Measurements from ENCODE around the gene EIF1. TPM values are rescaled to one million over a fixed set of nuclear protein-coding genes. Genes with fewer than 3 reads are reported as not detected.

EIF1 gene
- total RNA-seq, 1 donor from 2014 or later: 1,088 TPM

GRCh38 chr17:41664587-41665565, 23.8 kb upstream of the EIF1 start:
- no peak overlapping the region for H3K4me3 Mint-ChIP-seq (ENCODE audit: unreplicated experiment)
- DNase-seq: no peak

DNA sequence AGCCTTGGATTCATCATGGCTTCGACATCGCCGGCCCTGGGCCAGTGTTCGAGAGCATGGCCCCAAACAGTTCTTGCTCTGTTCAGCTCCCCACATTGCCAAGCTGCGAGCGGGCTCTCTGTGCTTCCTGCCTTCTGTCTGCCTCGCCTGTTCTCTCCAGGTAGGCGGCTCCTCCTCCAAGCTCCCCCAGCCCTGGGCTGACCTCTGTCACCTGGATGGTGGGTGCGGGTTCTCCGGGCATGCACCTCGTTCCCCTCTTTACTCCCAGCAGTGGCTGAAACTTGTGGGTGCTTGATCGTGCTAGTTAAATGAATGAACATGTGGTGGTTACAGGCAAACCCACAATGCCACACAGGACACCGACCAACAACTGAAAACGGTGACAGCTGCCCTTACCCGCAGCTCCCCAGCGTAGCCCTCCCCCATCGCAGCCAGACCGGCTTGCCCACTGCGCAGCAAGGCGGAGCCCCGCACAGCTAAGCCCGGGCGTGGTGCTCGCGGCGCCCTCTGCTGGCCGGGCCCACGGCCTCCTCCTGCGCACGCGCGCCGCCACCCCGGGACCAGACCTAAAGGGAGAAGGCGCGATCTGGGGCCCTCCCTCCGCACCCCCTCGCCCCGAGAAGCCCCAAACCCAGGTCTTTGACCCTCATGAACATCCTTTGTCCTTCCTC, 23.0 kb upstream of the EIF1 start:
- TF ChIP-seq, protein P1, sequence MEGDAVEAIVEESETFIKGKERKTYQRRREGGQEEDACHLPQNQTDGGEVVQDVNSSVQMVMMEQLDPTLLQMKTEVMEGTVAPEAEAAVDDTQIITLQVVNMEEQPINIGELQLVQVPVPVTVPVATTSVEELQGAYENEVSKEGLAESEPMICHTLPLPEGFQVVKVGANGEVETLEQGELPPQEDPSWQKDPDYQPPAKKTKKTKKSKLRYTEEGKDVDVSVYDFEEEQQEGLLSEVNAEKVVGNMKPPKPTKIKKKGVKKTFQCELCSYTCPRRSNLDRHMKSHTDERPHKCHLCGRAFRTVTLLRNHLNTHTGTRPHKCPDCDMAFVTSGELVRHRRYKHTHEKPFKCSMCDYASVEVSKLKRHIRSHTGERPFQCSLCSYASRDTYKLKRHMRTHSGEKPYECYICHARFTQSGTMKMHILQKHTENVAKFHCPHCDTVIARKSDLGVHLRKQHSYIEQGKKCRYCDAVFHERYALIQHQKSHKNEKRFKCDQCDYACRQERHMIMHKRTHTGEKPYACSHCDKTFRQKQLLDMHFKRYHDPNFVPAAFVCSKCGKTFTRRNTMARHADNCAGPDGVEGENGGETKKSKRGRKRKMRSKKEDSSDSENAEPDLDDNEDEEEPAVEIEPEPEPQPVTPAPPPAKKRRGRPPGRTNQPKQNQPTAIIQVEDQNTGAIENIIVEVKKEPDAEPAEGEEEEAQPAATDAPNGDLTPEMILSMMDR (IDR thresholded peaks at IDR 0.05; ENCODE audit: partially characterized antibody, unreplicated experiment): peak; percentile 94
- H3K4me1 Mint-ChIP-seq (ENCODE audit: low read depth, unreplicated experiment): peaks cover 5% of the 10 kb centered on the region
- H3K27me3 Mint-ChIP-seq (ENCODE audit: unreplicated experiment): peaks cover 7% of the 10 kb centered on the region
- H3K9me3 Mint-ChIP-seq (ENCODE audit: unreplicated experiment): peaks cover 10% of the 10 kb centered on the region
- no peaks in the 10 kb centered on the region for H3K36me3 Mint-ChIP-seq (ENCODE audit: unreplicated experiment)
- peak; percentile 95 for DNase-seq
- H3K4me3 Mint-ChIP-seq (ENCODE audit: unreplicated experiment): peak overlapping the region; percentile 85
- peak overlapping the region; percentile 90 for H3K27ac Mint-ChIP-seq (ENCODE audit: unreplicated experiment)

More at GRCh38 chr17:41664587-41665565, 23.8 kb upstream of the EIF1 start:
- TF ChIP-seq, protein P1 (IDR thresholded peaks at IDR 0.05; ENCODE audit: partially characterized antibody, unreplicated experiment): no peak
- peaks cover 5% of the 10 kb centered on the region for H3K4me1 Mint-ChIP-seq (ENCODE audit: low read depth, unreplicated experiment)
- peaks cover 7% of the 10 kb centered on the region for H3K27me3 Mint-ChIP-seq (ENCODE audit: unreplicated experiment)
- no peaks in the 10 kb centered on the region for H3K36me3 Mint-ChIP-seq (ENCODE audit: unreplicated experiment)
- peak overlapping the region; percentile 78 for H3K27ac Mint-ChIP-seq (ENCODE audit: unreplicated experiment)
- H3K9me3 Mint-ChIP-seq (ENCODE audit: unreplicated experiment): peaks cover 10% of the 10 kb centered on the region

GRCh38 chr17:41666237-41666641, 22.4 kb upstream of the EIF1 start:
- Mint-ChIP-seq H3K27ac (ENCODE audit: unreplicated experiment) (peak overlapping the region; percentile 90), H3K9me3 (ENCODE audit: unreplicated experiment) (peaks cover 10% of the 10 kb centered on the region), H3K4me3 (ENCODE audit: unreplicated experiment) (peak overlapping the region; percentile 85), H3K36me3 (ENCODE audit: unreplicated experiment) (no peaks in the 10 kb centered on the region), H3K27me3 (ENCODE audit: unreplicated experiment) (peaks cover 7% of the 10 kb centered on the region), H3K4me1 (ENCODE audit: low read depth, unreplicated experiment) (peaks cover 5% of the 10 kb centered on the region)
- DNase-seq: no peak
- TF ChIP-seq, protein P1 (IDR thresholded peaks at IDR 0.05; ENCODE audit: partially characterized antibody, unreplicated experiment): peak; percentile 48

DNA sequence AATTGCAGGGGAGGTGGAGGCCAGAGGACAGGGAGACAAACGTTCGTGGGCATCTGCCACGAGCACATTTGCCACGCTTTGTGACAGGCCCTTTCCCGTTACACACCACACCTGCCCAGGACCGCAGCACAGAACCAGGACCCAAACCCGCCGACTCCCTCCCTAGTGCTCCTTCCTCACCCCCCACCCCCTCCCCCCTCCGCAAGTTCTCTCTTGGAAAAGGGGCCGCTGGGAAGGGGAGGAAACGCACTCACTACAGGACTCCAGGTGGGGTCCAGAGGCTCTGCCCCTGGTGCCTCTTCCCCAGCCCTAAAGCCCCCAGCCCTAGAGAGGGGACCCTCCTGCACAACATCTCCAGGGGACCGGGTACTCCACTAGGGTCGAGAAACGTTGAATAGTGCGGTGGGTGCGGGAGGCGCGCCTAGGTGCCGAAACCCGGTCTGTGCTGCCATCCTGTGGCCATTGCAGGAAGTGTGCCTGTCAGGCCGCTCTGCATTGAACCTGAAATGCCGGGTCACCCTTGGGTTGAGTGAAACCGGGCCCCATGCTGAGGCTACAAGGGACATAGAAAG, 21.9 kb upstream of the EIF1 start:
- H3K4me3 Mint-ChIP-seq (ENCODE audit: unreplicated experiment): peak overlapping the region; percentile 85
- no peak overlapping the region for H3K27ac Mint-ChIP-seq (ENCODE audit: unreplicated experiment)
- H3K9me3 Mint-ChIP-seq (ENCODE audit: unreplicated experiment): peaks cover 10% of the 10 kb centered on the region
- peaks cover 5% of the 10 kb centered on the region for H3K4me1 Mint-ChIP-seq (ENCODE audit: low read depth, unreplicated experiment)
- peak; percentile 90 for DNase-seq
- H3K27me3 Mint-ChIP-seq (ENCODE audit: unreplicated experiment): peaks cover 7% of the 10 kb centered on the region
- no peaks in the 10 kb centered on the region for H3K36me3 Mint-ChIP-seq (ENCODE audit: unreplicated experiment)
- TF ChIP-seq, protein P1 (IDR thresholded peaks at IDR 0.05; ENCODE audit: partially characterized antibody, unreplicated experiment): peak; percentile 84

Measured in glutamatergic neuron (in vitro differentiated cells).